GM19397 (cell line): ENCODE data around the gene ADGRL2.

Experiments used
- ATAC-seq: cut with Tn5 transposase; IDR thresholded peaks from one replicate; pipeline ENCODE4 v1.9.1; 2021; ENCODE audit warnings: mild to moderate bottlenecking, moderate library complexity; ENCODE audit not compliant: unreplicated experiment

ADGRL2 gene

DNA sequence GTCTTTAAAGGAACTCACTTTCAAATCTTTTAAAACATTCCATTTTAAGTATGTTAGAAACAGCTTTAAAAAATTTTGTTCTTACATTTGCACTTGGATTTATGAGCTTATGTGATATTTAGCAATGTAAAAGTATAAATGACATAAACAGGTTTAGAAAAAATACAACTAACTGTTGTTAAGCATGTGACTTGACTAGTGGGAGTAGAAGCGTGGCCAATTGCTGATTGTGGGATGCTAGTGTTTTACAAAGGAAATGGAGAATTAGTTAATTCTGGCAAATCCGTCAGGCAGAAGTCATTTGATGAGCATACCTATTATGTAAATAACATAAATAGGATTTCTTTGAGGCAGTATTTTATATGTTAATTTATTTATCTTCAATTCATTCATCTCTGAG, 175.8 kb downstream of the ADGRL2 start:
- no peak for ATAC-seq

DNA sequence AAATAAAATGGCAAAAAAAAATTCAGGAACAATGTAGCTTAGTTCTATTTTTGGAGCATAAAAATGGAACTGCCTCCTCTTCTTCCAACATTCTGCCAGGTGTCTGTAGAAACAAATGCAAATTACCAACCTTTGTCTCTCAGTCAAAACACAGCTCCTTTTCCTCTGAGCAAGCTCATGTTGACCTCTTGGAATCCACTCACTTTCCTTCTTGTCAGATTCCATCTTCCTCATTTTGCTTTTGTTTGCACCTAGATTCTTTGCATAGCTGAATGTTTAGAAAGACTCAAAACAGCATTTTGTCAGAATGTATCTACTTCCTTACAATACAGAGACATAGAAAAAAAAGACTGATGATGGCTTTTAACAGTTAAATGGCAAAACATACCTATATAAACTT, 178.2 kb downstream of the ADGRL2 start:
- no peak for ATAC-seq

DNA sequence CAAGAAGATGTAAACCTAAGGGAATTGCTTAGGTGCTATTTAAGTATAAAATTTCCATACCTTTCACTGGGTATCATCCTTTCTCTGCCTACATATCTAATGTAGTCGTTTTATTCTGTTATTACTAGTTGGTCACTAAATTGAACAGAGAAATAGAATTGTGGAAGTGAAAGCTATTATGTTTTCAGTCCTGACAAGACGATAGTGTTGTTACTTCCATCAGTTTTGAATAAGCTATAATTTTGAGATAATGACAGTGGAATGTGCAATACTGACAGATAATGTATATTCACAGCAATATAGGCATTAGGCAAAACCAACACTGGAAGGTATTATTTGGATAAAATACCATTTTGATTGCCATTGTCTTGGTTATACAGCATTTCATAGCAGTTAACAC, 181.8 kb downstream of the ADGRL2 start:
- no peak for ATAC-seq

DNA sequence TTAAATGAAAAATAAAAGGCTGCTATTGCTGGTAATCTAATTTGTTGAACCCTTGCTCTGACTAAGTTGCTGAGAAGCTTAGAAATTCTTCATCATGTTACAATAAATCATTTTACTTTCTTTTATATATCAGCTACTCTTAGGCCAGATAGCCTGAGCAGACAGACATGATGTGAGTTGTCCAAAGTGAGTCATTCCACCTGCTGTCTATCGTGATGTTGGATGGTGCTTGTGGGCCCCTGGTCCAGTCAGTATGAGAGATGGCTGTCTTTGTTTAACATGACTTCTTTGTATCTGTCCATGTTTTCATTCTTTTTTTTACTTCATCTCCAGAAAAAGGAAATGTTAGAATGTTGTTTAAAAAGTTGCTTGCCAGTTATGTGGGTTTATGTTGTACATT, 188.8 kb downstream of the ADGRL2 start:
- ATAC-seq: no peak

DNA sequence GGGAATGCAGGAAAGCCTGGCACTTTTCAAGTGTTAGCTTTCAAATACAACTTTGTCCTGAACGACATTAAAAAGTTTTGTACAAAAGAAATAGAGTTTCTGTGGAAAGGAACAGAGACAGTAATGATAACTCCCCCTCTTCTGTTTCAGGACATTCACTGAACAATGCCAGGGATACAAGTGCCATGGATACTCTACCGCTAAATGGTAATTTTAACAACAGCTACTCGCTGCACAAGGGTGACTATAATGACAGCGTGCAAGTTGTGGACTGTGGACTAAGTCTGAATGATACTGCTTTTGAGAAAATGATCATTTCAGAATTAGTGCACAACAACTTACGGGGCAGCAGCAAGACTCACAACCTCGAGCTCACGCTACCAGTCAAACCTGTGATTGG, 189.5 kb downstream of the ADGRL2 start:
- no peak for ATAC-seq

DNA sequence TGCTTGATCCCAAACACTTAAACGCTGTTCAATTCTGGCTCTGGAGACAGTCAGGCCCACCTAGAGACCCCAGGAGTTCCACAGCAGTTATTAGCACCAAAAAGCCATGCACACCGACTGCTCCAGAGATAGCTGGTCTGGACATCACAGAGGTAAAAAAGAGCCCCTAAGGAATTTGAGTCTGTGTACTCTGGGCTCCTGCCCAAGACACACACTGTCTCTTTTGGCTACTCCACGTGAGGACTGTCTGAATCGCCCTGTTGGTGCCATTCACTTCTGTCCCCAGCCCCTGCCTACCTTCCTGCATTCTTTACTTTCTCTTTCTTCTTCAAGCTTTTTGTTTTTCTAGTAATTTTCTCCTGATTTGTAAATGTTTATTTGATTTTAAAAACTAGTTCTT, 197.4 kb downstream of the ADGRL2 start:
- no peak for ATAC-seq

DNA sequence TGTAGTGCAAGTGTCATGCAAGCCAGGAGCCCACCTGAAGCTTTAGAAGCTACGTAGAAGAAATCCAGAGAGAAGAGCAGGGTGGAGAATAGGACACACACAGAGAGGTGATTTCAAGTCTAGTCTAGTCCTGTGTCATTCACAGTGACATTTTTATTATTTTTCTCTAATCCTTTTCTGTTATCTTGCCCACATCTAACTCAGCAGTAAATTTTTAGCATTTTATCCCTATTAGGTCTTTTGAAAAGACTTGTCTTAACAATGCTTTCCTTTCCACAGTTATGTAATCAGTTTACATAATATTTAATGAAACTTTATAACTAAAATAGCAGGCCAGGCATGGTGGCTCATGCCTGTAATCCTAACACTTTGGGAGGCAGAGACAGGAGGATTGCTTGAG, 198.6 kb downstream of the ADGRL2 start:
- no peak for ATAC-seq

DNA sequence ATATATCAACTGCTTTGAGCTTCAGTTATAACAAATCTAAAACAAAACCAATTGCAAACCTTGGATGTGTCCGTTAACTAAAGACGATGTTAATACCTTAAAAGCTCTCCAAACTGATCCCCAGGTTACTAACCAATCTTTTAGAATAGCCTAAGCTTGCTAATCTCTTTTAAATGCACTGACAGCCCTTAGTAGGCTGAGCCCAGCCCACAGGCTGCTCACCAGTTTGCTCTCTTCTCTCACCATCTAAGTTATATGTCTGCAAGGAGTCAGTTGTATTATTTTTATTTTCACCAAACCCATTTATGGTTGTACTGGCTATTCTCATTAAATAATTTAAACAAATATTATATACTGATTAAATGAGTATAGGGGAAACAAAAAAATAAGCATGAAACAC, 199.5 kb downstream of the ADGRL2 start:
- no peak for ATAC-seq

DNA sequence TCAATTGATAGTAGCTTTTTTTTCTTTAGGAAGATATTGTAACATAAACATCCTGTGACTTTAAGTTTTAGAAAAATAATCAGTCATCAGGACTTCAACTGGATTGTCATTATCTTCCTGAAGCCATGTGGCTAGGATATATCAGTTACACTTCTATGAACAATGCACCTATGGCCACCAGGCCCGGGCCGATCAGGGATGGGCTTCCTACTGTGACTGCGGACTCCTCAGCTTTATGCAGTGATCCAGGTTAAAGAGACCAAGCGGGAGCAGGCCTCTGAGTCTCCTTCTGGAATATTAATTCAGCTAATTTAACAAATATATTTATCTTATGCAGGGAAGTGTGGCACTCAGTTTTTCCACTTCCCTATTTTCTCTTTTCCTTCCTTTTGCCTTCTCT, 200.6 kb downstream of the ADGRL2 start:
- no peak for ATAC-seq

DNA sequence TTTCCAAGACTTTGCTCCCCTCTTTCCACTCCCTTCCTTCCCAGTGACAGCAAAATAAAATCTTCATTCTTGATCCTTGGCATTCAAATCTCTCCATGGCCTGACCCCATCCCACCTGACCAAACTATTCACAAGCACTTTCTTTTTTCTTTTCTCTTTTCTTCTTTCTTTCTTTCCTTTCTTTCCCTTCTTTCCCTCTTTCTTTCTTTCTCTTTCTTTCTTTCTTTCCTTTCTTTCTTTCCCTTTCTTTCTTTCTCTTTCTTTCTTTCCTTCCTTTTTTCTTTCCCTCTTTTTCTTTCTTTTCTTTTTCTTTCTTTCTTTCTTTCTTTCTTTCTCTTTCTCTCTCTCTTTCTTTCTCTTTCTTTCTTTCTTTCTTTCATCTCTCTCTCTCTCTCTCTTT, 207.1 kb downstream of the ADGRL2 start:
- no peak for ATAC-seq

DNA sequence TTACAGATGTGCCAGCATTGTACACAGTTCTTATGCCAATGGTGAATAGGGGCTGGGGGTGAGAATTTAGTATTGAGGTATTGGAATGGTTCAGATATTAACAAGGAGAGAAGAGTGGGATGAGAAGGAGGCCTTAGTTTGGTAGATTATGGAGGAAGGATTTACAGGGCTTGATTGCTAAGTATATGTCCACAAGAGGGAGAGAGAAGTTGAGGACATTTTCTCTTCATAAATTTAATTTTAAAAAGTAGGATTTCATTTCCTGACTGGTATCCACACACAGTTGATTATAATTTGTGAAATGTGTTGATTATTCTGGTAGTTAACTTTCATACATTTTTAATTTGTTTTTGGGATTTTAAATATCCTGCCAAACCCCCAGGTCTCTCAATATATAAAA, 213.0 kb downstream of the ADGRL2 start:
- ATAC-seq: no peak

DNA sequence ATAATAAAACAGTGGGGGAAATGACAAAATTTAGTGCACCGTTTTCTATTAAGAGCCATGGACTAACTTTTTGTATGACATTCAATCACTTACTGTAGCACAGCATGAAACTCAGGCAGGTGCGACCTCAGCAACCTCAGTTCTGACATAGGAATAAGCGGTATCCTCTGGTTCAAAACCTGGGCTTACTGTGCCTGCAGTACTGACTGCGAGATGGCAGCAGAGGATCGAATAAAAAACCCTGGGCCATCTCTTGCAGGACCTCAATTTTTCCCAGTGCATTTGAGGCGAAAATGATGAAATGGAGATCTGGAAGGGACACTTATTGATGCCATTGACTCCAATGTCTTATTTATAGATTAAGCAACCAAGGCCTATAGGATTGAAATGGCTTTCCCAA, 214.7 kb downstream of the ADGRL2 start:
- ATAC-seq: no peak

DNA sequence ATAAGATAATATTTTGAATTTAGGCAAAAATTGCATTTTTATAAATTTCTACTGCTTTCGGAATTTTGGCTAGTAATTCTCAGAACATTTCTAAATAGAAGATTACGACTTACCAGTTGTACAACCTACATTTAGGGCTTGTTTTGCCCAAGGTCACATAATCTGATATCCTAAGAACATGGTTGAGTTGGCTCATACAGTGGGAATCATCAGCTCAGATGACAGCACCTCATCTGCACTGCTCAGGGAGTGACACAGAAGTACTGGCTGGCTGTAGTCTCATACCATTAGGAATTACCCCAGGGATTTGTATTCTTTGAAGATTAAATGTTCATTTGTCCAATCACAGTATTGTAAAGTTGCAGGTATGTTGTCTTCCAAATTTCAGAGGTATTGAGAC, 217.6 kb downstream of the ADGRL2 start:
- ATAC-seq: no peak

DNA sequence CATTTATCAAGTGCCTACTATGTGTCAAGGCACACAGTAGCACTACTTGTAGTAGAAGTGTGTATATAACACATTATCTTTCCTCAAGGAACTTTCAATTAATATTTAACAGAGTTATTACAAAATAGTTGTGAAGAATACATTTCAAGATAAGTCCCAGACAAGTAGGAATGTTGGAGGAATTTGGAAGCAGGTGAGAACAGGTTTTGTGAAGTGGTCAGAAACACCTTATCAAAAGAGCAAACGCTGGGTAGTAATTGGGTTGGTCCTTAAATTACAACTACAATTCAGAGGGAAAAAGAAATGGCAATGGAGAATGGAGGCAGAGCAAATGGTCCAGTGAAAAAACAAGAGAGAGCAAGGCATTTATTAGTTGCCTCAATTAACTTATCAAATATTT, 218.8 kb downstream of the ADGRL2 start:
- no peak for ATAC-seq

DNA sequence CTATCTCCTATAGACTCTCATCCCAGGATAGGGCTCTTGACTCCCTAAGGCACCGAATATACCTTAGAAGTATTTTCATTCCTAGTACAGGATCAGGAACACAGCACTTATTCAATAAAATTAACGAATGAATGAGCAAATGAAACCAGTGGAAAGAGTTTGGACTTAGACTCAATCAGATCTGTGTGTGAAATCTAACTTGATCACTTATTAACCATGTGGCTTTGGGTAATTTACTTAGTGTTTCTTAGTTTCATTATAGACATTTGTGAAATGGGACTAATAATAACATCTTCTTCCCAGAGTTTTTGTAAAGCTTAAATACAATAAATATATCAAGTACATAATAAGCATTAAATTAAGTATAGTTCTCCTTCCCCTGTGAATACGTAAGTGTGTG, 230.1 kb downstream of the ADGRL2 start:
- ATAC-seq: no peak

DNA sequence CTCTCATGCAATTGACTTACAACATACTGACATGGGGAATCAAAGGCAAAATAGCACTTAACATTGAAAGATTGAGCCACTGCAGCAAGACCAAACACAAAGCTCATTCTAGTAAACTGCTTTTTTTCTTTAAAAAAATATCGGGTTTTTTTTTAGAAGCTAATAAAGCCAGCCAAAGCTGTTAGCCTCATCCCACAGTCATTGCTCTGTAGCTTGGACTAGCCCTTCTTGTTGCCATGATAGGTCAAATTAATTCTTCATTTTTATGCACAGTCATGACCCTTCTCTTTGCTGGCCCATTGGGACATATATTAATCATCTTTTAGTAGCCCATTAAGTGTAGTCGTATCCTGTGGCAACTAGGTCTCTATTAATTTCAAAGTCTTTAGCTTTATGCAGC, 231.3 kb downstream of the ADGRL2 start:
- no peak for ATAC-seq

DNA sequence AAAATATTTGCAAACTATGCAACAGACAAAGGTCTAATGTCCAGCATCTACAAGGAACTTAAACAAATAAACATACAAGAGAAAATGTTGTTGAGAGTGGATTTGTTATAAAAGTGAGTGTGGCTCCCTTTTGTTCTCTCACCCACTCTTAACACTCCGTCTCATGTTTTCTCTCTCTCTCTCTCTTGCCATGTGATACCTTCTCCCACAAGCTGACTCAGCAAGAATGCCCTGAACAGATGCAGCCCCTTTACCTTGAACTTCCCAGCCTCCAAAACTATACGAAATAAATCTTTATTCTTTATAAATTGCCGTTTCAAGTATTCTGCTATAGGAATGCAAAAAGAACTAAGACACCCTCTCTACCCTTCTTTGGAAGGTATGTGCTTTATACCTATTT, 234.1 kb downstream of the ADGRL2 start:
- ATAC-seq: no peak
